GM21515 (cell line): ENCODE results near the gene TBC1D25.

Experiments
- ATAC-seq: cut with Tn5 transposase; IDR thresholded peaks from one replicate; pipeline ENCODE4 v1.9.1; 2021; ENCODE audit not compliant: unreplicated experiment

Gene TBC1D25, protein sequence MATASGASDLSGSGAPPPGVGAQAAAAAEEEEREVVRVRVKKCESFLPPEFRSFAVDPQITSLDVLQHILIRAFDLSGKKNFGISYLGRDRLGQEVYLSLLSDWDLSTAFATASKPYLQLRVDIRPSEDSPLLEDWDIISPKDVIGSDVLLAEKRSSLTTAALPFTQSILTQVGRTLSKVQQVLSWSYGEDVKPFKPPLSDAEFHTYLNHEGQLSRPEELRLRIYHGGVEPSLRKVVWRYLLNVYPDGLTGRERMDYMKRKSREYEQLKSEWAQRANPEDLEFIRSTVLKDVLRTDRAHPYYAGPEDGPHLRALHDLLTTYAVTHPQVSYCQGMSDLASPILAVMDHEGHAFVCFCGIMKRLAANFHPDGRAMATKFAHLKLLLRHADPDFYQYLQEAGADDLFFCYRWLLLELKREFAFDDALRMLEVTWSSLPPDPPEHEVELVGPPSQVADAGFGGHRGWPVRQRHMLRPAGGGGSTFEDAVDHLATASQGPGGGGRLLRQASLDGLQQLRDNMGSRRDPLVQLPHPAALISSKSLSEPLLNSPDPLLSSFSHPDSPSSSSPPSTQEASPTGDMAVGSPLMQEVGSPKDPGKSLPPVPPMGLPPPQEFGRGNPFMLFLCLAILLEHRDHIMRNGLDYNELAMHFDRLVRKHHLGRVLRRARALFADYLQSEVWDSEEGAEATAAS

GRCh38 chrX:48539345-48540027 lies at the start of gene TBC1D25:
Gene TBC1D25, plus strand, starts transcription at chrX:48539714. Its CDS starts 84 bp downstream, at chrX:48539798.
- ATAC-seq = peak; percentile 67

GRCh38 chrX:48489892-48490291 lies 49.6 kb upstream of the TBC1D25 start:
- ATAC-seq = no peak

DNA sequence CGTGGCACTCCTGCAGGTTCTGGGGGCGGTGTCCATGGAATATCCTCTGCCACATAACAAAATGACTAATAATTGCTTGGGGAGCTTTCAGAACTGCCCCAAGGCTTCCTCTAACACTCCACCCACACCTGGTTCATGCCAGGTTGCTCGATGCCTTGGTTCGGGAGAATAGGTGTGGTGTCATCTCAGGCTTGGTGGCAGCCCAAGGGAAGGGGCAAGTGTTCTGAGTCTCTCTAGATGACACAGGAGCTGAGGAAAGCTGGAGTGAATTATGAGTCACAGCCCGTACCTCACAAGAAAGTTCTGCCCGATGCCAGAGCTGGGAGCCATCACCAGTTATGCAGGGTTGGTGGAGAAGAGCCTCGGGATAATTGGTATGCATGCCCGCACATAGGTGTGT lies 48.9 kb upstream of the TBC1D25 start:
- ATAC-seq = no peak

DNA sequence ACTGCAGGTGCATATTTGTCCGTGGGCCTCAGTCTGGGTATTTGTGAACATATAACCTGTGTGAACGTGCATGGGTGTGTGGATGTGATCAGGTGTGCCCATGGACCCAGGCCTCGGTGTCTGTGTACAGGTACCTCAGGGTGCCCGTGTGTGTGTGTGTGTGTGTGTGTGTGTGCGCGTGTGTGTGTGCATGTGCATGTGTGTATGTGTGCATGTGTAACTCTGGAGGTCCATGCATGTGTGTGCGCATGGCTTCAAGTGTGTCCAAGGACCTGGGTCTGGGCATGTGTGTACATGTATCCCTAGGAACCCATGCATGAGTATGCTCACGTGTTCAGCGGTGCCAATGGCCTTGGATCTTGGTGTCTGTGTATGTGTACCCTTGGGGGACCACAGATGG lies 47.7 kb upstream of the TBC1D25 start:
- ATAC-seq = no peak

- no peak for ATAC-seq
These were observed 47.1 kb upstream of the TBC1D25 start for GRCh38 chrX:48492293-48492910.

GRCh38 chrX:48493890-48494364 lies 45.6 kb upstream of the TBC1D25 start:
- ATAC-seq = no peak

DNA sequence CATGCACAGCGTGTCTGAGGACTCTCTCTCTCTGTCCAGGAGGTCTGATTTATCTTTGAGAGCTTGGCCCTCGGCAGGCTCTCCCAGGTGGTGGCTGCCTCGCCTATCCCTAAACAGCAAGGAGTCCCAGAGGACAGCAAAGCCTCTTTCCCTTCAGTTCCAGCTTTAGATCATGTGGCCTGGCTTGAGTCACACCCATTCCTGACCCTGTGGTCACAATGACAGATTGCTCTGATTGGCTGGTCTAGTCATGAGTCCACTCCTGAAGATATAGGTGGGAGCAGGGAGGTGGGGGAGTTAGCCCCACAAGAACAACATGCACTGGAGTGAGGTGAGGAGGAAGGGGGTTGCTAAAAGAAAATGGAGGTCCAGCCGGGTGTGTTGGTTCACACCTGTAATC lies 42.9 kb upstream of the TBC1D25 start:
- no peak for ATAC-seq

GRCh38 chrX:48497871-48498270 lies 41.6 kb upstream of the TBC1D25 start:
- no peak for ATAC-seq

GRCh38 chrX:48498374-48498809 lies 41.1 kb upstream of the TBC1D25 start:
- ATAC-seq = no peak

DNA sequence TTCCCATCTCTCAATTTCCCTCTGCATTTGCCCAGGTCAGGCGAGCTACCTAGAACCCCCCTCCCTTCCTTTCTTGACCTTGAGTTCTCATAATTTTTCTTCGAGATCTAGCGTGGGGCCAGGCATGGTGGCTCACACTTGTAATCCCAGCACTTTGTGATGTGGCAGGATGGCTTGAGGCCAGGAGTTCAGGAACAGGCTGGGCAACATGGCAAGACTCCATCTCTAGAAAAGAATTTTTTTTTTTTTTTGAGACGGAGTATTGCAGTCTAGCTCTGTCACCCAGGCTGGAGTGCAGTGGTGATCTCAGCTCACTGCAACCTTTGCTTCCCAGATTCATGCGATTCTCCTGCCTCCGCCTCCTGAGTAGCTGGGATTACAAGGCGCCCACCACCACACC lies 35.3 kb upstream of the TBC1D25 start:
- ATAC-seq = no peak

DNA sequence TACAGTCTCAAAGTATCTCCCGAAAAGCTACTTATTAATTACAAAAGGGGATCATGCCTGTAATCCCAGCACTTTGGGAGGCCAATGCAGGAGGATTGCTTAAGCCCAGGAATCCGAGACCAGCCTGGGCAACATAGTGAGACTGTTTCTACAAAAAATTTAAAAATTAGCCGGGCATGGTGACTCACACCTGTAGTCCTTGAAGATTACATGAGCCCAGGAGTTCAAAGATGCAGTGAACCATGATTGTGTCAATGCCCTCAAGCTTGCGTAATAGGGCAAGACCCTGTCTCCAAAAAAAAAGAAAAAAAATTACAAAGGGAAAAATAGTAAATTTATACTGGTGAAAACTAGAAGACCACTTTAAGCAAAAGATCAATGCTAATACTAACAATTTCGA lies 34.0 kb upstream of the TBC1D25 start:
- no peak for ATAC-seq

DNA sequence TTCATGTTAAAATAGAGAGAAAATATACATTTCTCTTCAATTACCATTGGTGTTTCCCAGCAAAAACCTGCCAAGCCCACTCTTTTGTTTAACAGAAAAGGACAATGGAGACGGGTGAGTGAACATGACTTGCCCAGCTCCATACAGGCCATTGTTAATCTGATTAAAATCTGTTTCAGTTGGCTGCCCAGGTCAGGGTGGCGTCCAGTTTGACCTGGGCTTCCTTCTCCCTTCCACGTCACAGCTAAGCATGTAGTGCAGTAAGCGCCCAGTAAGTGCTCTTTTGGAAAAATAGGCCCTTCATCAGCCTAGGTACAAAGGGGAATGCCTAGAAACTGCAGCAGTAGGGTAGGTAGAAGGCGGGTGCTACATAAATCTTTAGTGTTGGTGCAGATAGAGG lies 32.3 kb upstream of the TBC1D25 start:
- ATAC-seq = no peak

- ATAC-seq = peak; percentile 83
These were observed 30.9 kb upstream of the TBC1D25 start, which contains the start of gene PORCN for GRCh38 chrX:48508400-48509244. Gene PORCN, plus strand, starts transcription at chrX:48508992. Its CDS starts 829 bp downstream, at chrX:48509821.

DNA sequence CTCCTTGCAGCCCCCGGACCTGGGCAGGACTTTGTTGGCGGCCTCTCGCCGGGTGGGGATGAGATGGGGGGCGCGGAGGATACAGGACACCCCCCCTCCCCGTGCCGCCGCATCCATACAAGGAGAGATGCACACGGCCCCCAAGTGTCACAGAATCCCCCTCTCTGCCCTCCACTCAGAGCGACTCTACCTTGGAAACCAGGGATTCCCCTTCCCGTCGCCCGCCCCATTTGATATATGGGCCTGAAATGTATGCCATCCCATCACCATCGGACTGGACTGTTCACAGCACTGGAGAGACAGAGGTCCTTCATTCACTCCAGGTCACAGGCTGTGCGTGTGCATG lies 30.3 kb upstream of the TBC1D25 start:
- ATAC-seq = peak; percentile 8

- ATAC-seq = no peak
These were observed 29.9 kb upstream of the TBC1D25 start for GRCh38 chrX:48509619-48510018.

- ATAC-seq = no peak
These were observed 28.0 kb upstream of the TBC1D25 start for GRCh38 chrX:48511560-48511959.

GRCh38 chrX:48512371-48512935 lies 27.1 kb upstream of the TBC1D25 start:
- no peak for ATAC-seq

DNA sequence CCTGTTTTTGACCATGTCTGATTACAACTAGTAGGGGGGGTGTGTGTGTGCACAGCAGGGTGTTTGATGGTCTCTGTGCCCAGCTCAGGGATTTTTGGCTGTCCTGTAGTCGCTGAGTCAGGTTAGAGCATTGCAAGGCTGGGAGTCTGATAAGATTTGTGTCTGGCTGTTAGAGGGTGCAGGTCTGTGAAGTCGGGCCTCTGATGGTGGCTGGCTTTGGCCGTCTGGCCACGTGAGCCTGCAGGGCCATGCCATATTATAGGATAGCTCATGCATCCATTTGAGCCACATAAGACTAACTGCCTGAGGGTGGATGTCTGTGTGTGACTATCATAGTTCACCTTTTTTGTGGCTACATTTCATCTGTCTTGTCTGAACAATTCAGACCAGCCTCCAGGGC lies 25.8 kb upstream of the TBC1D25 start:
- ATAC-seq = no peak

DNA sequence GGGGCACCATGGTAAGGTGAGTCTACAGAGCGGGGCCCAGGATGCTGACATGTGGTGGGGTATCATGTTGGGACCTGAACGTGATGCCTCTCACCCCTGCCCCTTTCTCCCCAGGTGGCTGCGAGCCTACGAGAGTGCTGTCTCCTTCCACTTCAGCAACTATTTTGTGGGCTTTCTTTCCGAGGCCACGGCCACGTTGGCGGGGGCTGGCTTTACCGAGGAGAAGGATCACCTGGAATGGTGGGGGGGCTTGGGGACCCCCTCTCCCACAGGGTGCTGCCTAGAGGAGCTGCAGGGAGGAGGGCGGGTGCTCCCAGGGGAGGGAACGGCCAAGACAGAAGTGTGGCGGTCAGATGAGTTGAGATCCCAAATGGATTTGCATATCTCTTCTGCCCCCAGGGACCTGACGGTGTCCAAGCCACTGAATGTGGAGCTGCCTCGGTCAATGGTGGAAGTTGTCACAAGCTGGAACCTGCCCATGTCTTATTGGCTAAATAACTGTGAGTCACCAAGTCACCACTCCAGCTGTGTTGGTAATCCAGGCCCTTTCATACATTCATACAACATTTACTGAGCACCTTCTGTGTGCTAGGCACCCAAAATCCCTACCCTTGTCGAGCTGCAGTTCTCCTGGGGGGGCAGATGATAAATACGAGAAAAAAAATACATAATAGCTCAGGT lies 25.2 kb upstream of the TBC1D25 start:
- ATAC-seq = no peak
